Measurements from ENCODE around the gene ARHGAP24.

ARHGAP24 gene

GRCh38 chr4:85864259-85865205, 389.6 kb downstream of the ARHGAP24 start:
- H3K27ac ChIP-seq (ENCODE audit: poor library complexity, severe bottlenecking), result no peak overlapping the region
- no peaks in the 10 kb centered on the region for H3K36me3 ChIP-seq (ENCODE audit: low read depth)
- no peaks in the 10 kb centered on the region for H3K27me3 ChIP-seq (ENCODE audit: insufficient read depth, poor library complexity, severe bottlenecking)
- no peaks in the 10 kb centered on the region for H3K4me1 ChIP-seq (ENCODE audit: insufficient read depth, poor library complexity, severe bottlenecking)
- no peaks in the 10 kb centered on the region for H3K9me3 ChIP-seq (ENCODE audit: severe bottlenecking)
- ATAC-seq (ENCODE audit: low read depth) (no peak), DNase-seq (ENCODE audit: low spot score) (no peak)
- TF ChIP-seq CTCF (IDR thresholded peaks at IDR 0.05; ENCODE audit: poor library complexity, severe bottlenecking), result no peak
- no peak overlapping the region for H3K4me3 ChIP-seq (ENCODE audit: severe bottlenecking)

DNA sequence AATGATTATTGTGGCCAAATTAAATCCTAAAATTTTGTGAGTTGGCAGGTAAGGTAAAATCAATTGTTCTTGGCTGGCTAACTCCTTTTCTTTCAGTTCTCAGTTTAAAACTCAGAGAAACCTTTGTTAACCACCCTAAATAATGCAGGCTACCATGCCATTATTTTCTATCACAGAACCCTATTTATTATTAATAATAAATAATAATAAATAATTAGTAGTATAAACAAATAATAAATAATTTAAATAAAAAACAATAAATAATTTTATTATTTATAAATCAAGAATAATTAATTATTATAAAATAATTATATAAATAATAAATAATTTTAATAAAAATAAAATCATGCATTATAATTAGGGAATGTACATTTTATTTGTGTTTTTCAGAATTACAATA, 390.3 kb downstream of the ARHGAP24 start:
- no peak for DNase-seq (ENCODE audit: low spot score)
- Histone ChIP-seq H3K9me3 (ENCODE audit: severe bottlenecking) (no peaks in the 10 kb centered on the region), H3K4me1 (ENCODE audit: insufficient read depth, poor library complexity, severe bottlenecking) (no peaks in the 10 kb centered on the region), H3K27ac (ENCODE audit: poor library complexity, severe bottlenecking) (no peak overlapping the region), H3K4me3 (ENCODE audit: severe bottlenecking) (no peak overlapping the region), H3K36me3 (ENCODE audit: low read depth) (no peaks in the 10 kb centered on the region), H3K27me3 (ENCODE audit: insufficient read depth, poor library complexity, severe bottlenecking) (no peaks in the 10 kb centered on the region)
- ATAC-seq (ENCODE audit: low read depth), result no peak
- no peak for TF ChIP-seq CTCF (IDR thresholded peaks at IDR 0.05; ENCODE audit: poor library complexity, severe bottlenecking)

GRCh38 chr4:85866508-85866907, 391.6 kb downstream of the ARHGAP24 start:
- TF ChIP-seq CTCF (IDR thresholded peaks at IDR 0.05; ENCODE audit: poor library complexity, severe bottlenecking), result no peak
- Histone ChIP-seq H3K36me3 (ENCODE audit: low read depth) (no peaks in the 10 kb centered on the region), H3K27me3 (ENCODE audit: insufficient read depth, poor library complexity, severe bottlenecking) (no peaks in the 10 kb centered on the region), H3K4me3 (ENCODE audit: severe bottlenecking) (no peak overlapping the region), H3K27ac (ENCODE audit: poor library complexity, severe bottlenecking) (no peak overlapping the region), H3K4me1 (ENCODE audit: insufficient read depth, poor library complexity, severe bottlenecking) (no peaks in the 10 kb centered on the region), H3K9me3 (ENCODE audit: severe bottlenecking) (no peaks in the 10 kb centered on the region)
- no peak for DNase-seq (ENCODE audit: low spot score)
- no peak for ATAC-seq (ENCODE audit: low read depth)

DNA sequence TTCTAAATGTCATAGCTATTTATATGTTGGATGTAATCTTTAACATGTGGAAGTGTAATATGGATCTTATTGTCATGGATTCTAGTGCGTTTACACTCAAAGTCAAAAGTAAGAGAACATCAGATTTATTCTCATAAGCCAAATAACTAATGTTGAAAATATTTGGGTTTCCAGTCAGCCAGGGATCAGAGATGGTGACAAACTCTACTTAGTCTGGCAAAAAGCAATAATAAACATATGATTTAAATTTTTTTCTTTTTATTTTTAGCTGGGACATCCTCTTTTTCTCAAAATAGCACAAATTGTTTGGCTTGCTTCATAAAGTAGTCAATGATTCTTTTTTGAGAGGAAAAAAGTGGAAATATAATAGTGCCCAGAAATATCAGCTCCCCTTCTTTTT, 392.3 kb downstream of the ARHGAP24 start:
- Histone ChIP-seq H3K36me3 (ENCODE audit: low read depth) (no peaks in the 10 kb centered on the region), H3K27ac (ENCODE audit: poor library complexity, severe bottlenecking) (no peak overlapping the region), H3K27me3 (ENCODE audit: insufficient read depth, poor library complexity, severe bottlenecking) (no peaks in the 10 kb centered on the region), H3K4me1 (ENCODE audit: insufficient read depth, poor library complexity, severe bottlenecking) (no peaks in the 10 kb centered on the region), H3K4me3 (ENCODE audit: severe bottlenecking) (no peak overlapping the region), H3K9me3 (ENCODE audit: severe bottlenecking) (no peaks in the 10 kb centered on the region)
- DNase-seq (ENCODE audit: low spot score) (no peak), ATAC-seq (ENCODE audit: low read depth) (no peak)
- TF ChIP-seq CTCF (IDR thresholded peaks at IDR 0.05; ENCODE audit: poor library complexity, severe bottlenecking), result no peak

- no peak for TF ChIP-seq CTCF (IDR thresholded peaks at IDR 0.05; ENCODE audit: poor library complexity, severe bottlenecking)
- Histone ChIP-seq H3K36me3 (ENCODE audit: low read depth) (no peaks in the 10 kb centered on the region), H3K4me1 (ENCODE audit: insufficient read depth, poor library complexity, severe bottlenecking) (no peaks in the 10 kb centered on the region), H3K4me3 (ENCODE audit: severe bottlenecking) (no peak overlapping the region), H3K27me3 (ENCODE audit: insufficient read depth, poor library complexity, severe bottlenecking) (no peaks in the 10 kb centered on the region), H3K9me3 (ENCODE audit: severe bottlenecking) (no peaks in the 10 kb centered on the region), H3K27ac (ENCODE audit: poor library complexity, severe bottlenecking) (no peak overlapping the region)
- no peak for ATAC-seq (ENCODE audit: low read depth)
- DNase-seq (ENCODE audit: low spot score), result no peak
Measured at GRCh38 chr4:85869181-85869580, 394.2 kb downstream of the ARHGAP24 start.
